Non-pigmented ciliary epithelial cell (primary cell): Measurements from ENCODE around the gene PATZ1.
A peak's percentile ranks its signal among the peaks of the same experiment; 100 is the strongest.

Source experiments
- DNase-seq: peaks from one replicate; pipeline ENCODE4 v3.0.0-alpha.2; 2010; ENCODE audit warnings: low read depth

PATZ1 gene

DNA sequence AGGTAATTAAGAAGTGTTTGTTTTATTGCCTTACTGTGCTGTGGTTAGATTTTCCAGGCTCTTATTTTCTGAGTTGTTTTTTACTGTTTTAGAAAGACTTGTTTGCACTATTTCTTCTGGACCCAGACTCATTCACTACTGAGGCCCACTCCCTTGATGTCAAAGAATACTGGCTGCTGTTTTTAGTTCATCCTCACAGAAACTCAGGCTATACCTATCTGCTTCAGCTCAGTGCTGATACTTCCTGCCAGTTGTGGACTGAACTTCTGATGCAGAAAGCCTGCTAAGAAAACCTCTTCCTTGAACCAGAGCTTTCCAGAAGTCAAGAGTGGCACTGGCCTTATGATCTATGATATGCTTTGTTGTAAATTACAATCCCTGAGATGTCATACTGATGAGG is 38.0 kb downstream of the PATZ1 start:
- DNase-seq = no peak

GRCh38 chr22:31305194-31305593 is 41.0 kb downstream of the PATZ1 start:
- no peak for DNase-seq

- DNase-seq = no peak
These were observed 43.6 kb downstream of the PATZ1 start for GRCh38 chr22:31302537-31302936.

DNA sequence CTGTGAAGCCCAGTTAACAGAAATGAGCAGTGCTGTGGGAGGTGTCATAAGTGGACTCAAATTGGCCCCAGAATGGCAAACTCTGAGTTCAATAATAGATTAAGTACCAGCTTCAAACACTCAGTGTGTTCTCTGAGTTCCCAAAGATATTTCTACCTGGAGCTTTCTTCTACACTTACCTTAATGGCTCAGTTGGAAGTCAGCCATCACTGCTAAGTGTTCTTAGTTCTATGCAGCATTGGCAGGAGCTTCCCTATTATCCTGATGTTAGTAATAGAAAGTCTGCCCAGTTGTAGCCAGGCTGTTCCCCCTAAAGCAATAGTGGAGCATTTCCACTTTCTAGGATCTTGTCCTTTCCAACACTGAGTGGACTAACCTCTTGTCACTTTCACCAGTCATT is 44.1 kb downstream of the PATZ1 start:
- DNase-seq = no peak

GRCh38 chr22:31300896-31301295 is 45.2 kb downstream of the PATZ1 start:
- no peak for DNase-seq

- no peak for DNase-seq
These were observed 50.1 kb downstream of the PATZ1 start for GRCh38 chr22:31295831-31296657.

DNA sequence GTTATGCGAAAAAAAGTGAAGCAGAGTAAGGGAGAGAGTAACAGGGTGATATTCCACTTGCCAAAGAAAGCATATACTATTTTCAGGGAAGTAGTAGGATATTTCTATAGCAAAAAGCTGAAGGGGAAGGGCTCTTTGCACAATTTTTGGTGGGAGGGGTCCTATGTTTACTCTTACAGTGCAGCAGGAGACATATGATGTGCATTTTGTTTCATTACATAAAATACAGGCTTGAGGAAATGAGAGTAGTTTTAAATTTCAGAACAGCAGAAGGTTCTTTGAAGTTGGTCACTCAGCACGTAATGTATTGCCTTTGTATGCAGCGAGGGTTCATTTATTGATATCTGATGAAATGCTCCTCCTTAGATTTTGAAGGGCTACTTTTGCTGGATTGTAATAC is 50.8 kb downstream of the PATZ1 start:
- no peak for DNase-seq

GRCh38 chr22:31292236-31292989 is 53.7 kb downstream of the PATZ1 start, which contains the start of gene PIK3IP1:
Gene PIK3IP1, minus strand, starts transcription at chr22:31292488. Its CDS starts 144 bp downstream, at chr22:31292344.
- peak; percentile 67 for DNase-seq

DNA sequence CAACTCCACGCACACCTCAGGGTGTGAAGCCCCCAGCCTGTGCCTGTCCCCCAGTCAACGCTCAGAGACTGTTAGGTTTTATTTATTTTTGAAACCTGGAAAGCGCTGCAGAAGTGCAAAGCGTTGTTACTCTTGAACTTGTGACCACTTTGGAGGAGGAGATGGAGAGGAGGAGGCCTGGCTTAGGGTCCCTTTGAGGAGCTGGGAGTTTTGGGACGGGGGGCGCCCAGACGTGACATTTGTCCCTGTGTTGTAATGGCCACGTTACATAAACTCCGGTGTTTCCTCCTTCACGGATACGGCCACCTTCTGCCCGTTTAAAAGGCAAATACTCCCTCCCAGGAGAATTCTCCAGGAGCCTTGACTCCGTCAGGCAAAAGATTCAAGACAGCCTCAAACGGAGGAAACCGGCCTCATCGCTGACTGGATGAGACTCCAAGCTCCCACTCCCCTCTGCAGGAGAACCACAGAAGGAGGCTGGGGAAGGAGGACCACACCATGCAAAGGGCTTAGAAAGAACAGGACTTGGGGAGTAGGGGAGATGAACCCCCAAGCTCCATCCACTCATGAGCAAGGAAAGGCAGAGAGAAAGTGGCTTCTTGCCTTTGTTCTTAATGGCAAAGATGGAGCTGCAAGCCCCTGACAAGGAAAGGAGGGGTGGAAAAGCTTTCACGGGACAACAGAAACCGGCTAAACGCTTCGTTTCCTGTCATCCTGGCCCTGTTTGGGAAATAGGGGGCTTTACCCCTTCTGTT is 54.5 kb downstream of the PATZ1 start:
- no peak for DNase-seq

DNA sequence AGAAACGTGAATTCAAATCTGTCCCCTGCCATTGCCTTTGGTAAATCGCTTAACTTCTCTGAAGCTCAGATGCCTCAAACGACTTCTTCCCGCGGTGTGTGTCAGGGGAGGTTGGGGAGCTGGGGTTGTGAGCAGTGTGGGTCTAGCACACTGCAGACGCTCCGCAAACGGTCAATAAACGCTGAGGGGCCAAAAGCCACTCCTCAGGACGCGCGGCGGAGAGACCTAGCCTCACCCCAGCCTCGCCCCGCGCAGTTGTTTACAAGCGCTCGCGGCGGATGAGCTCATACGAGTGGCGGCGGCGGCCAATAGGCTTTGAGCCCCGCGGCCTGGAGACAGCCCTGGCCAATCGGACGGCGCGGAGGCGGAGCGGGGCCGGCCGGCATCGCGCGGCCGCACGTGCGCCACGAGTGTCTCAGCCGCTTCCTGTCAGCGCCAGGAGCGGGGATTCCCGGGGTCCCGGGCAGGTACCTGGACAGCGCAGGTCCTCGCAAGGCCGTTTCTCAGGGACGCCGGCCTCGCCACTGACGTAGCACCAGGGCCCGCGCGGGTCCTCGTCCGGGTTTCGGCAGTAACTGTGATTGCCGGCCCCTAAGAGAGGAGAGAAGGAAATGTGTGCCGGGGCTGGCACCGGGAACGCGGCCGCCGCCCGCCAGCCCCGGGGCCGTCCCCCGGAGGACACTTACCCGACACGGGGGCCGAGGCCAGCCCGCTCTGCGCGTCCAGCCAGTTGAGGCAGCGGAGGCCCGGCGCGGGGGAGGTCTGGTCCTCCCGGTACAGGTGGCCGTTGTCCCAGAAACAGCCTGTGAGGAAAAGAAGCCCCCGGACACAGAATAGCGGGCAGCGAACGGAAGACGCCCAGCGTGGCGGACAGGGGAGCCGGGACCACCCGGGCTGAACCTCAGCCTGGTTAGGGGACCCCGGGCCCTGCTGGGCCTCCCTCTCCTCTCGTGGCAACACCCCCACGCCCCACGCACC is 55.4 kb downstream of the PATZ1 start:
- DNase-seq = no peak

DNA sequence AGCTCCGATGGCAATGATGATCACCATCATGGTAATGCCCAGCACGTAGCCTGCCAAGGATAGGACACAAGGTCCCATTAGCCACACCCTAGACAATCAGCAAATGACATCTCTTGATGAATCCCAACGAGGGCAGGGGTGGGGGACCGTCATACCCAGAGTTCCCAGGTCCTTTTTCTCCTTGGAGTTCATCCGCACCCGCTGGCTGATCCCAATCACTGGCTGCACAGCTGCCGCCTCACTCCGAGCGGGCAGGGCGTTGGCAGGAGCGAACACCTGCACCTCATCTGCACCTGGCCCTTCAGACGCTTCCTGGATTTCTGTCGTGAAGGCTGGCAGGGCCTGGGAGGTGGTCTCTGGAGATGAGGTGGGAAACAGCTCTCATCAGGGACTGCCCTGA is 56.8 kb downstream of the PATZ1 start:
- no peak for DNase-seq

DNA sequence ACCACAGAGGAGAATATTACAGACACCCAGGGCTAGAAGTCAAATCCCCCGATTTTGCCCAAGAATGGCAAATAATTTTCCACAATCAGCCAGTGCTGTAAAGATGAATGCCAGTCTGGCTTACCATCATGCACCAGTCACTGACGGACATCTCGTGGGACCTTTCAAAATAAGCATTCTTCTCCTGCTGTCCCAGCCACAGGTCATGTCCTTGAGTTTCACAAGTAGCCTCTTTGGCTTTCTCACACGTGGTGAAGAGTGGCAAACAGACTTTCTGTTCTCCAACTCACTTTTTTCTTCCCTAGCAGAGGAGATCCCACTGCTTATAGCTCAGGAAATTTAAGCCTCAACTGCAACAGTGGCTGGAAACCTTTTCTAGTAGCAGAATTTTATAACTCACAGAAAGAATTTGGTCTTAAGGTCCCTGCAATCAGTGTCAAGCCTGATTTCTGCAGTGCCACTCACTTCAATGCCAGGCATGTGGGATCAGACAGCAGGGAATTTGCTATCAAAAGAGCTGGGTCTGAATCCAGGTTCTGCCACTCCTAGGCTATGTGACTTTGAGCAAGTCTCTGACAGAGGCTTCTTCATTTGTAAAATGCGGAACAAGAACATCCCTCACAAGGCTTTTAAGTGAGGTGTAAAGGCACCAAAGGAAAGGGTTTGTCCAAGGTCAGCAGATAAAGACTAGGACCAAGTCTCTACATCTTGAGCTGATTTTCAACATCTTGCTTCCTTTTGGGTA is 57.5 kb downstream of the PATZ1 start:
- no peak for DNase-seq

GRCh38 chr22:31287818-31288495 is 58.2 kb downstream of the PATZ1 start:
- no peak for DNase-seq

GRCh38 chr22:31286360-31287255 is 59.5 kb downstream of the PATZ1 start:
- no peak for DNase-seq

GRCh38 chr22:31284281-31285155 is 61.6 kb downstream of the PATZ1 start:
- DNase-seq = no peak

- no peak for DNase-seq
These were observed 63.2 kb downstream of the PATZ1 start for GRCh38 chr22:31282748-31283468.

- no peak for DNase-seq
These were observed 64.4 kb downstream of the PATZ1 start for GRCh38 chr22:31281733-31282132.
